ENCODE measurements around the gene LTBP1.

- TF ChIP-seq CTCF (IDR thresholded peaks at IDR 0.05) (no peak), POLR2A (IDR thresholded peaks at IDR 0.05) (no peak)
Measured at GRCh38 chr2:33071591-33071990, 124.8 kb downstream of the LTBP1 start.
